GM23248 (cell line): ENCODE results near the gene ZNF761. TPM values are rescaled to one million over a fixed set of nuclear protein-coding genes. Genes with fewer than 3 reads are reported as not detected.
A peak's percentile ranks its signal among the peaks of the same experiment; 100 is the strongest.
"Not testable (repeated sequence)": the region's sequence is repeated elsewhere in the genome, so short reads cannot be mapped to it uniquely, and the experiment has no call there.

ENCODE experiments used
- DNase-seq: peaks from one replicate; pipeline ENCODE4 v3.0.0-alpha.2; 2015
- H2AFZ ChIP-seq: fragments of 200-600 bp; sonication (generic); 2 replicates; pipeline ENCODE4 v1.6.1; 2016; ENCODE audit warnings: antibody characterized with exemption
- H3F3A ChIP-seq: fragments of 200-600 bp; sonication (generic); 2 replicates; pipeline ENCODE4 v1.6.1; 2016; ENCODE audit warnings: mild to moderate bottlenecking, antibody characterized with exemption, mixed run types; ENCODE audit not compliant: insufficient read depth
- H3K27ac ChIP-seq: fragments of 200-600 bp; sonication (generic); 2 replicates; pipeline ENCODE4 v1.5.1; 2016; ENCODE audit warnings: mild to moderate bottlenecking
- H3K27me3 ChIP-seq: fragments of 200-600 bp; sonication (generic); replicated peaks from 2 replicates; pipeline ENCODE4 v1.6.1; 2016; ENCODE audit warnings: mild to moderate bottlenecking; ENCODE audit not compliant: insufficient read depth
- H3K36me3 ChIP-seq: fragments of 200-600 bp; sonication (generic); 2 replicates; pipeline ENCODE4 v1.6.1; 2016; ENCODE audit warnings: low read depth, mild to moderate bottlenecking
- H3K4me1 ChIP-seq: fragments of 200-600 bp; sonication (generic); 2 replicates; pipeline ENCODE4 v1.6.1; 2016; ENCODE audit warnings: mild to moderate bottlenecking; ENCODE audit not compliant: insufficient read depth
- H3K4me2 ChIP-seq: fragments of 200-600 bp; sonication (generic); one replicate; pipeline ENCODE4 v1.6.1; 2016; ENCODE audit warnings: mild to moderate bottlenecking; ENCODE audit not compliant: unreplicated experiment
- H3K4me3 ChIP-seq: fragments of 200-600 bp; sonication (generic); 2 replicates; pipeline ENCODE4 v1.5.1; 2016; ENCODE audit warnings: mild to moderate bottlenecking
- H3K79me2 ChIP-seq: fragments of 200-600 bp; sonication (generic); 2 replicates; pipeline ENCODE4 v1.6.1; 2016; ENCODE audit warnings: mild to moderate bottlenecking; ENCODE audit not compliant: insufficient read depth
- H3K9ac ChIP-seq: fragments of 200-600 bp; sonication (generic); 2 replicates; pipeline ENCODE4 v1.6.1; 2016; ENCODE audit warnings: mild to moderate bottlenecking
- H3K9me2 ChIP-seq: fragments of 200-600 bp; sonication (generic); 2 replicates; pipeline ENCODE4 v1.6.1; 2016; ENCODE audit warnings: mixed run types, mild to moderate bottlenecking, moderate library complexity; ENCODE audit not compliant: insufficient read depth
- H3K9me3 ChIP-seq: fragments of 200-600 bp; sonication (generic); one replicate; pipeline ENCODE4 v1.6.1; 2017; ENCODE audit warnings: low read depth
- H4K20me1 ChIP-seq: fragments of 200-600 bp; sonication (generic); 2 replicates; pipeline ENCODE4 v1.6.0; 2016; ENCODE audit not compliant: insufficient read depth
- EZH2 ChIP-seq: fragments of 200-600 bp; sonication (generic); IDR thresholded peaks from 2 replicates; pipeline ENCODE4 v1.6.1; 2018; ENCODE audit warnings: antibody characterized with exemption, mild to moderate bottlenecking; ENCODE audit not compliant: insufficient read depth, poor library complexity, severe bottlenecking
- EZH2phosphoT487 ChIP-seq: fragments of 200-600 bp; sonication (generic); IDR thresholded peaks from 2 replicates; pipeline ENCODE4 v1.6.1; 2018; ENCODE audit warnings: antibody characterized with exemption, moderate library complexity, mild to moderate bottlenecking, low read depth; ENCODE audit not compliant: insufficient read depth
- WGBS, 2 experiments: methylation state at CpG; one replicate each; pipeline ENCODE4 v1.1.6; 2015 to 2017; ENCODE audit warnings: low lambda C conversion rate in 2 of 2, low coverage in 1 of 2; ENCODE audit errors: missing lambda C conversion rate in 2 of 2; 5-methylcytosine and 5-hydroxymethylcytosine counted together
- in situ Hi-C: fragments of 300-500 bp; cut with MboI; formaldehyde crosslinking; loops from 2 replicates; pipeline ENCODE4 v1.15.0; 2020
- polyA plus RNA-seq: library from polyadenylated mRNA; unstranded; fragments of >200 nt; fragmentation: Nextera tagmentation; extraction: Ambion mirVana; gene quantifications from 2 replicates; pipeline ENCODE4 v1.2.1, GENCODE V29; 2016
- total RNA-seq: library from RNA; depleted of rRNA; stranded (reverse); fragments of >200 nt; shearing (Covaris generic); gene quantifications from 2 replicates; pipeline ENCODE4 v1.2.3, GENCODE V29; 2014

Gene ZNF761
- total and polyA plus RNA-seq, 2 experiments from 2014 or later: 5.7 to 12.2 TPM

GRCh38 chr19:53466726-53467484 lies 35.1 kb downstream of the ZNF761 start:
- H3K4me2 ChIP-seq: peak overlapping the region; percentile 83
- H3K9ac ChIP-seq: peak overlapping the region; percentile 82; the same call in 1 of the 2 replicates
- no peaks in the 10 kb centered on the region for H3K36me3 ChIP-seq
- no peaks in the 10 kb centered on the region for H3F3A ChIP-seq
- H2AFZ ChIP-seq: peak overlapping the region; percentile 92
- H4K20me1 ChIP-seq: no peaks in the 10 kb centered on the region
- H3K4me3 ChIP-seq: peak overlapping the region; percentile 80
- no peaks in the 10 kb centered on the region for H3K9me2 ChIP-seq
- no peaks in the 10 kb centered on the region for H3K79me2 ChIP-seq
- H3K27me3 ChIP-seq: no peaks in the 10 kb centered on the region
- H3K27ac ChIP-seq: no peak overlapping the region
- DNase-seq: peak; percentile 18
- in situ Hi-C loops: no loop called here
- no peaks in the 10 kb centered on the region for H3K9me3 ChIP-seq
- TF ChIP-seq EZH2phosphoT487 (no peak), EZH2 (no peak)
- WGBS, 2 experiments: 7 to 8% methylated on average over 24 to 31 of the region's 31 CpGs
- H3K4me1 ChIP-seq: no peaks in the 10 kb centered on the region; the same call in 1 of the 2 replicates

- Histone ChIP-seq H3K79me2 (no peaks in the 10 kb centered on the region), H3K36me3 (no peaks in the 10 kb centered on the region), H3K9me2 (no peaks in the 10 kb centered on the region), H4K20me1 (no peaks in the 10 kb centered on the region), H3K9me3 (no peaks in the 10 kb centered on the region), H3K4me3 (peak within 1 kb of the TSS; percentile 80), H3F3A (no peaks in the 10 kb centered on the region), H3K4me1 (no peaks in the 10 kb centered on the region; the same call in 1 of the 2 replicates), H3K9ac (peak within 1 kb of the TSS; percentile 82), H3K27me3 (no peaks in the 10 kb centered on the region), H3K4me2 (peak within 1 kb of the TSS; percentile 83), H2AFZ (peak within 1 kb of the TSS; percentile 92), H3K27ac (peak within 1 kb of the TSS; percentile 8; the same call in 1 of the 2 replicates)
- DNase-seq: peak; percentile 94
- no peak for TF ChIP-seq EZH2phosphoT487
- no peak for TF ChIP-seq EZH2
- WGBS, 2 experiments: 1% methylated on average over 37 to 53 of the region's 55 CpGs
- in situ Hi-C loops: no loop called here
These were observed 35.9 kb downstream of the ZNF761 start, which contains the start of gene ZNF813 for GRCh38 chr19:53467485-53468262. Gene ZNF813, plus strand, starts transcription at chr19:53467733. Its CDS starts 16,090 bp downstream, at chr19:53483823.

GRCh38 chr19:53468628-53469027 lies 36.8 kb downstream of the ZNF761 start:
- WGBS, 2 experiments: 35 to 48% methylated on average over 8 of the region's 8 CpGs

GRCh38 chr19:53471916-53472315 lies 40.1 kb downstream of the ZNF761 start:
- WGBS, 2 experiments: 92 to 93% methylated on average over 7 of the region's 7 CpGs
- no peaks in the 10 kb centered on the region for H3K9me2 ChIP-seq
- TF ChIP-seq EZH2: no peak
- no peak for TF ChIP-seq EZH2phosphoT487
- no peaks in the 10 kb centered on the region for H3K9me3 ChIP-seq
- DNase-seq: no peak
- H3K4me1 ChIP-seq: no peaks in the 10 kb centered on the region
- no peak overlapping the region for H3K27ac ChIP-seq
- H3K79me2 ChIP-seq: no peaks in the 10 kb centered on the region
- H3K27me3 ChIP-seq: no peaks in the 10 kb centered on the region
- in situ Hi-C loops: no loop called here
- H4K20me1 ChIP-seq: no peaks in the 10 kb centered on the region
- no peak overlapping the region for H2AFZ ChIP-seq
- no peaks in the 10 kb centered on the region for H3F3A ChIP-seq
- H3K36me3 ChIP-seq: no peaks in the 10 kb centered on the region
- no peak overlapping the region for H3K9ac ChIP-seq
- H3K4me2 ChIP-seq: no peak overlapping the region
- no peak overlapping the region for H3K4me3 ChIP-seq

More at GRCh38 chr19:53468628-53469027, 36.8 kb downstream of the ZNF761 start:
- H3K9me3 ChIP-seq, H3K27ac ChIP-seq, in situ Hi-C loops, DNase-seq, H3F3A ChIP-seq, H3K36me3 ChIP-seq, H3K4me1 ChIP-seq, H3K9me2 ChIP-seq, H3K27me3 ChIP-seq, H3K79me2 ChIP-seq, H4K20me1 ChIP-seq: not testable (repeated sequence)
- peak overlapping the region; percentile 64 for H3K4me2 ChIP-seq
- H2AFZ ChIP-seq: peak overlapping the region; percentile 92; the same call in 1 of the 2 replicates
- 0 out of 2 replicates have a peak overlapping the region, but pooled peaks have one; percentile 82 for H3K9ac ChIP-seq
- peak overlapping the region; percentile 80 for H3K4me3 ChIP-seq

- peak; percentile 6 for DNase-seq
- H3K4me3 ChIP-seq, H3K9me2 ChIP-seq, H4K20me1 ChIP-seq, H3K4me1 ChIP-seq, H2AFZ ChIP-seq, H3K36me3 ChIP-seq, H3K27ac ChIP-seq, H3K9me3 ChIP-seq, in situ Hi-C loops, H3F3A ChIP-seq, H3K79me2 ChIP-seq, H3K9ac ChIP-seq, H3K4me2 ChIP-seq, H3K27me3 ChIP-seq: not testable (repeated sequence)
- 9 to 17% methylated on average over 1 of the region's 1 CpG for WGBS, 2 experiments
These were observed 43.0 kb downstream of the ZNF761 start for GRCh38 chr19:53474832-53475231.

- in situ Hi-C loops, H3K4me2 ChIP-seq, H3K27ac ChIP-seq, H3K4me1 ChIP-seq, H3K4me3 ChIP-seq, H3K79me2 ChIP-seq, H4K20me1 ChIP-seq, H3K9ac ChIP-seq, H3K9me2 ChIP-seq, DNase-seq, H3K36me3 ChIP-seq, H3K27me3 ChIP-seq, H3K9me3 ChIP-seq, H3F3A ChIP-seq, H2AFZ ChIP-seq: not testable (repeated sequence)
- 84 to 86% methylated on average over 6 of the region's 6 CpGs for WGBS, 2 experiments
These were observed 43.7 kb downstream of the ZNF761 start for GRCh38 chr19:53475470-53475869.
